Measurements from ENCODE around the gene KCNE3.

KCNE3 gene

GRCh38 chr11:74425100-74425499 lies 42.2 kb downstream of the KCNE3 start:
- Histone ChIP-seq H3K18ac (ENCODE audit: low read depth in 1 of 2, low read length in 2 of 2) (no peak overlapping the region), H2BK15ac (ENCODE audit: low read depth, poor library complexity, severe bottlenecking) (no peak overlapping the region), H3K23ac (ENCODE audit: low read length in 2 of 2) (no peak overlapping the region), H3K27me3 (ENCODE audit: control insufficient read depth in 1 of 2, insufficient read depth in 1 of 2, low read length in 2 of 2) (no peaks in the 10 kb centered on the region), H2BK12ac (ENCODE audit: low read length in 2 of 2) (no peak overlapping the region), H3K4ac (ENCODE audit: low read depth in 1 of 2, low read length in 2 of 2) (no peak overlapping the region), H3K36me3 (ENCODE audit: control insufficient read depth in 1 of 2, insufficient read depth in 2 of 2, low read depth in 1 of 2, low read length in 2 of 2) (no peaks in the 10 kb centered on the region), H4K8ac (ENCODE audit: low read length) (no peak overlapping the region), H4K91ac (ENCODE audit: low read length) (no peak overlapping the region), H3K79me1 (replicated peaks; ENCODE audit: low read length, poor library complexity, severe bottlenecking) (no peaks in the 10 kb centered on the region), H2BK5ac (ENCODE audit: low read depth, low read length, poor library complexity, severe bottlenecking) (no peak overlapping the region), H3K4me2 (ENCODE audit: low read length, poor library complexity, severe bottlenecking) (no peak overlapping the region), H3K4me3 (ENCODE audit: insufficient read depth in 1 of 2, low read depth in 1 of 2, low read length in 2 of 2) (no peak overlapping the region), H3K27ac (ENCODE audit: low read length, poor library complexity, severe bottlenecking) (no peak overlapping the region), H3K14ac (ENCODE audit: low read length in 2 of 2) (no peak overlapping the region), H3K9me3 (ENCODE audit: control insufficient read depth, low read length) (no peaks in the 10 kb centered on the region), H3K9ac (ENCODE audit: low read length) (no peak overlapping the region), H2AK5ac (ENCODE audit: low read length, severe bottlenecking) (no peak overlapping the region), H3K4me1 (ENCODE audit: control insufficient read depth, insufficient read depth, low read depth, low read length) (no peaks in the 10 kb centered on the region), H2AFZ (ENCODE audit: low read depth, low read length) (no peak overlapping the region), H2BK120ac (ENCODE audit: low read depth, low read length) (no peak overlapping the region)
- no peak for DNase-seq

DNA sequence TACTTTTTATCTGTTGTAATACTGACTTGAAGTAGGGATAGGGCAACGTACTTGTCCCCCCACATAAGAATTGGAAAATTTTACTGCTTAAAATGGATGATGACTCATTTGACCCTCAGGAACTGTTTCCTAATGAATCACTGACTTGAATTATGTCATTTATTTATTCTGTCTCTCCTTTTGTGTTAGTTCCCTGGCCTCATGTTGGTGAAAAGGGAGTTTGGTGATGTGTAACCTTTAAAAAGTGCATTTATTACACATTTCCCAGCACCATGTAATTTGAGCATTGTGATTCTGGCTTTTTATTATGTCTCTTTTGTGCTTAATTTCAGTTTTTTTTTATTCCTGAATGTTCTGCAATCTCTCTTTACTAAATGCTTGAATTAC lies 48.8 kb downstream of the KCNE3 start:
- H3K18ac ChIP-seq (ENCODE audit: low read depth in 1 of 2, low read length in 2 of 2) = no peak overlapping the region
- H3K23ac ChIP-seq (ENCODE audit: low read length in 2 of 2) = no peak overlapping the region
- H3K36me3 ChIP-seq (ENCODE audit: control insufficient read depth in 1 of 2, insufficient read depth in 2 of 2, low read depth in 1 of 2, low read length in 2 of 2) = no peaks in the 10 kb centered on the region
- H4K8ac ChIP-seq (ENCODE audit: low read length) = no peak overlapping the region
- H4K91ac ChIP-seq (ENCODE audit: low read length) = no peak overlapping the region
- H2AK5ac ChIP-seq (ENCODE audit: low read length, severe bottlenecking) = no peak overlapping the region
- H3K4me2 ChIP-seq (ENCODE audit: low read length, poor library complexity, severe bottlenecking) = no peak overlapping the region
- no peaks in the 10 kb centered on the region for H3K79me1 ChIP-seq (replicated peaks; ENCODE audit: low read length, poor library complexity, severe bottlenecking)
- H3K14ac ChIP-seq (ENCODE audit: low read length in 2 of 2) = no peak overlapping the region
- no peak overlapping the region for H2AFZ ChIP-seq (ENCODE audit: low read depth, low read length)
- H3K27me3 ChIP-seq (ENCODE audit: control insufficient read depth in 1 of 2, insufficient read depth in 1 of 2, low read length in 2 of 2) = no peaks in the 10 kb centered on the region
- H3K27ac ChIP-seq (ENCODE audit: low read length, poor library complexity, severe bottlenecking) = peak overlapping the region; percentile 49
- 0% methylated on average over 1 of the region's 1 CpG for WGBS
- peak; percentile 73 for DNase-seq
- peak overlapping the region; percentile 35 for H3K9ac ChIP-seq (ENCODE audit: low read length)
- no peak overlapping the region for H3K4ac ChIP-seq (ENCODE audit: low read depth in 1 of 2, low read length in 2 of 2)
- H2BK15ac ChIP-seq (ENCODE audit: low read depth, poor library complexity, severe bottlenecking) = no peak overlapping the region
- H3K4me3 ChIP-seq (ENCODE audit: insufficient read depth in 1 of 2, low read depth in 1 of 2, low read length in 2 of 2) = no peak overlapping the region
- H3K4me1 ChIP-seq (ENCODE audit: control insufficient read depth, insufficient read depth, low read depth, low read length) = peaks cover 12% of the 10 kb centered on the region
- no peaks in the 10 kb centered on the region for H3K9me3 ChIP-seq (ENCODE audit: control insufficient read depth, low read length)
- H2BK12ac ChIP-seq (ENCODE audit: low read length in 2 of 2) = no peak overlapping the region
- no peak overlapping the region for H2BK120ac ChIP-seq (ENCODE audit: low read depth, low read length)
- no peak overlapping the region for H2BK5ac ChIP-seq (ENCODE audit: low read depth, low read length, poor library complexity, severe bottlenecking)

- H2AFZ ChIP-seq (ENCODE audit: low read depth, low read length) = no peak overlapping the region
- H3K23ac ChIP-seq (ENCODE audit: low read length in 2 of 2) = no peak overlapping the region
- H2BK120ac ChIP-seq (ENCODE audit: low read depth, low read length) = no peak overlapping the region
- 100% methylated on average over 2 of the region's 4 CpGs for WGBS
- peak overlapping the region; percentile 10 for H2AK5ac ChIP-seq (ENCODE audit: low read length, severe bottlenecking)
- no peak overlapping the region for H3K4me3 ChIP-seq (ENCODE audit: insufficient read depth in 1 of 2, low read depth in 1 of 2, low read length in 2 of 2)
- H3K36me3 ChIP-seq (ENCODE audit: control insufficient read depth in 1 of 2, insufficient read depth in 2 of 2, low read depth in 1 of 2, low read length in 2 of 2) = no peaks in the 10 kb centered on the region
- H2BK5ac ChIP-seq (ENCODE audit: low read depth, low read length, poor library complexity, severe bottlenecking) = no peak overlapping the region
- H3K27me3 ChIP-seq (ENCODE audit: control insufficient read depth in 1 of 2, insufficient read depth in 1 of 2, low read length in 2 of 2) = no peaks in the 10 kb centered on the region
- H4K91ac ChIP-seq (ENCODE audit: low read length) = no peak overlapping the region
- DNase-seq = peak; percentile 26
- no peak overlapping the region for H3K4me2 ChIP-seq (ENCODE audit: low read length, poor library complexity, severe bottlenecking)
- H2BK15ac ChIP-seq (ENCODE audit: low read depth, poor library complexity, severe bottlenecking) = no peak overlapping the region
- no peak overlapping the region for H2BK12ac ChIP-seq (ENCODE audit: low read length in 2 of 2)
- H3K4ac ChIP-seq (ENCODE audit: low read depth in 1 of 2, low read length in 2 of 2) = no peak overlapping the region
- no peaks in the 10 kb centered on the region for H3K79me1 ChIP-seq (replicated peaks; ENCODE audit: low read length, poor library complexity, severe bottlenecking)
- no peak overlapping the region for H4K8ac ChIP-seq (ENCODE audit: low read length)
- no peak overlapping the region for H3K9ac ChIP-seq (ENCODE audit: low read length)
- H3K9me3 ChIP-seq (ENCODE audit: control insufficient read depth, low read length) = no peaks in the 10 kb centered on the region
- peak overlapping the region; percentile 53 for H3K27ac ChIP-seq (ENCODE audit: low read length, poor library complexity, severe bottlenecking)
- H3K4me1 ChIP-seq (ENCODE audit: control insufficient read depth, insufficient read depth, low read depth, low read length) = peaks cover 12% of the 10 kb centered on the region
- H3K18ac ChIP-seq (ENCODE audit: low read depth in 1 of 2, low read length in 2 of 2) = no peak overlapping the region
- H3K14ac ChIP-seq (ENCODE audit: low read length in 2 of 2) = no peak overlapping the region
Observed at GRCh38 chr11:74417860-74418508, 49.4 kb downstream of the KCNE3 start.

- H3K4me2 ChIP-seq (ENCODE audit: low read length, poor library complexity, severe bottlenecking) = no peak overlapping the region
- peaks cover 12% of the 10 kb centered on the region for H3K4me1 ChIP-seq (ENCODE audit: control insufficient read depth, insufficient read depth, low read depth, low read length)
- no peak overlapping the region for H3K14ac ChIP-seq (ENCODE audit: low read length in 2 of 2)
- no peak overlapping the region for H4K8ac ChIP-seq (ENCODE audit: low read length)
- H2AK5ac ChIP-seq (ENCODE audit: low read length, severe bottlenecking) = peak overlapping the region; percentile 10
- no peaks in the 10 kb centered on the region for H3K9me3 ChIP-seq (ENCODE audit: control insufficient read depth, low read length)
- no peaks in the 10 kb centered on the region for H3K36me3 ChIP-seq (ENCODE audit: control insufficient read depth in 1 of 2, insufficient read depth in 2 of 2, low read depth in 1 of 2, low read length in 2 of 2)
- H3K9ac ChIP-seq (ENCODE audit: low read length) = no peak overlapping the region
- peak overlapping the region; percentile 53 for H3K27ac ChIP-seq (ENCODE audit: low read length, poor library complexity, severe bottlenecking)
- H3K18ac ChIP-seq (ENCODE audit: low read depth in 1 of 2, low read length in 2 of 2) = no peak overlapping the region
- no peak overlapping the region for H2AFZ ChIP-seq (ENCODE audit: low read depth, low read length)
- H2BK120ac ChIP-seq (ENCODE audit: low read depth, low read length) = no peak overlapping the region
- peak; percentile 12 for DNase-seq
- H3K23ac ChIP-seq (ENCODE audit: low read length in 2 of 2) = no peak overlapping the region
- H3K4ac ChIP-seq (ENCODE audit: low read depth in 1 of 2, low read length in 2 of 2) = no peak overlapping the region
- H4K91ac ChIP-seq (ENCODE audit: low read length) = no peak overlapping the region
- H3K79me1 ChIP-seq (replicated peaks; ENCODE audit: low read length, poor library complexity, severe bottlenecking) = no peaks in the 10 kb centered on the region
- H2BK5ac ChIP-seq (ENCODE audit: low read depth, low read length, poor library complexity, severe bottlenecking) = no peak overlapping the region
- no peaks in the 10 kb centered on the region for H3K27me3 ChIP-seq (ENCODE audit: control insufficient read depth in 1 of 2, insufficient read depth in 1 of 2, low read length in 2 of 2)
- H3K4me3 ChIP-seq (ENCODE audit: insufficient read depth in 1 of 2, low read depth in 1 of 2, low read length in 2 of 2) = no peak overlapping the region
- no CpG with 5 or more reads among the region's 1 CpG for WGBS
- no peak overlapping the region for H2BK15ac ChIP-seq (ENCODE audit: low read depth, poor library complexity, severe bottlenecking)
- H2BK12ac ChIP-seq (ENCODE audit: low read length in 2 of 2) = no peak overlapping the region
Observed at GRCh38 chr11:74417379-74417804, 50.0 kb downstream of the KCNE3 start.

All from mesenchymal stem cell (in vitro differentiated cells and primary cell).